Measurements from ENCODE around the gene SLC4A1.
A peak's percentile ranks its signal among the peaks of the same experiment; 100 is the strongest.

Gene SLC4A1

GRCh38 chr17:44283344-44284023 is 15.5 kb upstream of the SLC4A1 start:
- DNase-seq, result no peak

GRCh38 chr17:44282264-44282663 is 14.3 kb upstream of the SLC4A1 start:
- no peak for DNase-seq

GRCh38 chr17:44281570-44281969 is 13.6 kb upstream of the SLC4A1 start:
- DNase-seq, result no peak

- DNase-seq, result peak; percentile 15
Measured at GRCh38 chr17:44280392-44280937, 12.5 kb upstream of the SLC4A1 start.

- DNase-seq, result peak; percentile 80
Measured at GRCh38 chr17:44279666-44280391, 11.9 kb upstream of the SLC4A1 start.

GRCh38 chr17:44279346-44279665 is 11.4 kb upstream of the SLC4A1 start:
- no peak for DNase-seq

- no peak for DNase-seq
Measured at GRCh38 chr17:44277976-44278375, 10.0 kb upstream of the SLC4A1 start.

- no peak for DNase-seq
Measured at GRCh38 chr17:44273607-44274006, 5.7 kb upstream of the SLC4A1 start.

GRCh38 chr17:44272954-44273353 is 5.0 kb upstream of the SLC4A1 start:
- DNase-seq, result no peak

GRCh38 chr17:44272321-44272951 is 4.5 kb upstream of the SLC4A1 start:
- DNase-seq, result no peak

- no peak for DNase-seq
Measured at GRCh38 chr17:44269535-44270240, 1.8 kb upstream of the SLC4A1 start.

GRCh38 chr17:44268709-44269534 is 987 bp upstream of the SLC4A1 start:
- DNase-seq, result no peak

GRCh38 chr17:44267165-44267455 is 825 bp downstream of the SLC4A1 start:
- no peak for DNase-seq

GRCh38 chr17:44266402-44267164 is 1.4 kb downstream of the SLC4A1 start:
- no peak for DNase-seq

GRCh38 chr17:44263345-44263902 is 4.5 kb downstream of the SLC4A1 start:
- no peak for DNase-seq

GRCh38 chr17:44262654-44263225 is 5.2 kb downstream of the SLC4A1 start:
- no peak for DNase-seq

- DNase-seq, result no peak
Measured at GRCh38 chr17:44260296-44260695, 7.6 kb downstream of the SLC4A1 start.

- no peak for DNase-seq
Measured at GRCh38 chr17:44258811-44259351, 9.1 kb downstream of the SLC4A1 start.

- no peak for DNase-seq
Measured at GRCh38 chr17:44257815-44258760, 9.8 kb downstream of the SLC4A1 start.

- no peak for DNase-seq
Measured at GRCh38 chr17:44256671-44257070, 11.3 kb downstream of the SLC4A1 start.
